ENCODE data around the gene LMBR1.

DNA sequence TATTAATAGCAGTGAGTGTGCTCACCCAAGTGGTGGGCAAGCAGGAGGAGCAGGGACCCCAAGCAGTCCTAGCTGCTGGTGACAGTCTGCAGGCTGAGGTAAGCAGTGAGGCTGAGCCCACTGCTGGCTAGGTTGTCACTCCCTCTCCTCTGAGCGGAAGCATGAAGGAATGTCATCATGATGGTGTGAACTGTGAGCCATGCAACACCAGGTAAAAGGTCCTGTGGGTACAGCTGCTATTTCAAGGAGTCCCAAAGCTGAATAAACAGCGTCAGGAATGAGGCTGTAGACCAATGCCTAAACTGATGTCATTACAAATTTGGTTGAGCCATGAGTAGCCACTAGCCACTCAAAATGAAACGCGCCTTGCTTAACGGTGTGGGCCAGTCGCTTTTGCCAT is 126.3 kb downstream of the LMBR1 start:
- TF ChIP-seq, protein P1, sequence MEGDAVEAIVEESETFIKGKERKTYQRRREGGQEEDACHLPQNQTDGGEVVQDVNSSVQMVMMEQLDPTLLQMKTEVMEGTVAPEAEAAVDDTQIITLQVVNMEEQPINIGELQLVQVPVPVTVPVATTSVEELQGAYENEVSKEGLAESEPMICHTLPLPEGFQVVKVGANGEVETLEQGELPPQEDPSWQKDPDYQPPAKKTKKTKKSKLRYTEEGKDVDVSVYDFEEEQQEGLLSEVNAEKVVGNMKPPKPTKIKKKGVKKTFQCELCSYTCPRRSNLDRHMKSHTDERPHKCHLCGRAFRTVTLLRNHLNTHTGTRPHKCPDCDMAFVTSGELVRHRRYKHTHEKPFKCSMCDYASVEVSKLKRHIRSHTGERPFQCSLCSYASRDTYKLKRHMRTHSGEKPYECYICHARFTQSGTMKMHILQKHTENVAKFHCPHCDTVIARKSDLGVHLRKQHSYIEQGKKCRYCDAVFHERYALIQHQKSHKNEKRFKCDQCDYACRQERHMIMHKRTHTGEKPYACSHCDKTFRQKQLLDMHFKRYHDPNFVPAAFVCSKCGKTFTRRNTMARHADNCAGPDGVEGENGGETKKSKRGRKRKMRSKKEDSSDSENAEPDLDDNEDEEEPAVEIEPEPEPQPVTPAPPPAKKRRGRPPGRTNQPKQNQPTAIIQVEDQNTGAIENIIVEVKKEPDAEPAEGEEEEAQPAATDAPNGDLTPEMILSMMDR (IDR thresholded peaks at IDR 0.05): no peak
- TF ChIP-seq, protein P2, sequence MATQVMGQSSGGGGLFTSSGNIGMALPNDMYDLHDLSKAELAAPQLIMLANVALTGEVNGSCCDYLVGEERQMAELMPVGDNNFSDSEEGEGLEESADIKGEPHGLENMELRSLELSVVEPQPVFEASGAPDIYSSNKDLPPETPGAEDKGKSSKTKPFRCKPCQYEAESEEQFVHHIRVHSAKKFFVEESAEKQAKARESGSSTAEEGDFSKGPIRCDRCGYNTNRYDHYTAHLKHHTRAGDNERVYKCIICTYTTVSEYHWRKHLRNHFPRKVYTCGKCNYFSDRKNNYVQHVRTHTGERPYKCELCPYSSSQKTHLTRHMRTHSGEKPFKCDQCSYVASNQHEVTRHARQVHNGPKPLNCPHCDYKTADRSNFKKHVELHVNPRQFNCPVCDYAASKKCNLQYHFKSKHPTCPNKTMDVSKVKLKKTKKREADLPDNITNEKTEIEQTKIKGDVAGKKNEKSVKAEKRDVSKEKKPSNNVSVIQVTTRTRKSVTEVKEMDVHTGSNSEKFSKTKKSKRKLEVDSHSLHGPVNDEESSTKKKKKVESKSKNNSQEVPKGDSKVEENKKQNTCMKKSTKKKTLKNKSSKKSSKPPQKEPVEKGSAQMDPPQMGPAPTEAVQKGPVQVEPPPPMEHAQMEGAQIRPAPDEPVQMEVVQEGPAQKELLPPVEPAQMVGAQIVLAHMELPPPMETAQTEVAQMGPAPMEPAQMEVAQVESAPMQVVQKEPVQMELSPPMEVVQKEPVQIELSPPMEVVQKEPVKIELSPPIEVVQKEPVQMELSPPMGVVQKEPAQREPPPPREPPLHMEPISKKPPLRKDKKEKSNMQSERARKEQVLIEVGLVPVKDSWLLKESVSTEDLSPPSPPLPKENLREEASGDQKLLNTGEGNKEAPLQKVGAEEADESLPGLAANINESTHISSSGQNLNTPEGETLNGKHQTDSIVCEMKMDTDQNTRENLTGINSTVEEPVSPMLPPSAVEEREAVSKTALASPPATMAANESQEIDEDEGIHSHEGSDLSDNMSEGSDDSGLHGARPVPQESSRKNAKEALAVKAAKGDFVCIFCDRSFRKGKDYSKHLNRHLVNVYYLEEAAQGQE (IDR thresholded peaks at IDR 0.05; ENCODE audit: insufficient read depth in 1 of 2, low read depth in 2 of 2, low read length in 1 of 2): no peak
- TF ChIP-seq POLR2AphosphoS5 (IDR thresholded peaks at IDR 0.05; ENCODE audit: low read depth, low read length): no peak
- no peak for TF ChIP-seq SIN3A (IDR thresholded peaks at IDR 0.05; ENCODE audit: borderline replicate concordance, insufficient read depth, low read depth, low read length)
- no peak for TF ChIP-seq TCF7L2 (IDR thresholded peaks at IDR 0.05; ENCODE audit: low read depth, low read length)
